ENCODE measurements around the gene ZNF474.

DNA sequence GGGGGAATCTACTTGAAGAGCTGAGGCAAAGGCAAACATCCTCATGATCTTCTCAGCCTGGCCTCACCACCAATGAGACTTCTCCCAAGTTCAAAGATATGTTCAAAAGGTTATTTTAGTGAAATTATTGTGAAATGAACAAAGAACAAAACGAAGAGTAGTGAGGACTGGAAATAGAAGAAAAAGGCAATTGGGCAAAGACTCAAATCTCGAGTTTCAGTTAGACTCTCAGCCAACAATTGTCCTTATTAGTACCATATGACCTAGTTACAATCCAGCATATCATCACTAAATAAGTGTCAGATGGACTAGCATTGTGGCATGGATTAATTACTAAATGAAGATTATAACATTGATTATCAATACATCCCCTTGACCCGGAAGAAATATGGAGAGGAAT, 9.0 kb downstream of the ZNF474 start:
- TF ChIP-seq, protein P1, sequence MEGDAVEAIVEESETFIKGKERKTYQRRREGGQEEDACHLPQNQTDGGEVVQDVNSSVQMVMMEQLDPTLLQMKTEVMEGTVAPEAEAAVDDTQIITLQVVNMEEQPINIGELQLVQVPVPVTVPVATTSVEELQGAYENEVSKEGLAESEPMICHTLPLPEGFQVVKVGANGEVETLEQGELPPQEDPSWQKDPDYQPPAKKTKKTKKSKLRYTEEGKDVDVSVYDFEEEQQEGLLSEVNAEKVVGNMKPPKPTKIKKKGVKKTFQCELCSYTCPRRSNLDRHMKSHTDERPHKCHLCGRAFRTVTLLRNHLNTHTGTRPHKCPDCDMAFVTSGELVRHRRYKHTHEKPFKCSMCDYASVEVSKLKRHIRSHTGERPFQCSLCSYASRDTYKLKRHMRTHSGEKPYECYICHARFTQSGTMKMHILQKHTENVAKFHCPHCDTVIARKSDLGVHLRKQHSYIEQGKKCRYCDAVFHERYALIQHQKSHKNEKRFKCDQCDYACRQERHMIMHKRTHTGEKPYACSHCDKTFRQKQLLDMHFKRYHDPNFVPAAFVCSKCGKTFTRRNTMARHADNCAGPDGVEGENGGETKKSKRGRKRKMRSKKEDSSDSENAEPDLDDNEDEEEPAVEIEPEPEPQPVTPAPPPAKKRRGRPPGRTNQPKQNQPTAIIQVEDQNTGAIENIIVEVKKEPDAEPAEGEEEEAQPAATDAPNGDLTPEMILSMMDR (conservative IDR thresholded peaks at IDR 0.05 in 1 of 2, IDR thresholded peaks at IDR 0.05 in 1 of 2; ENCODE audit: extremely low read depth in 1 of 2, insufficient read depth in 1 of 2, low read depth in 1 of 2, low read length in 2 of 2) = no peak
- no peak for TF ChIP-seq EZH2 (IDR thresholded peaks at IDR 0.05; ENCODE audit: borderline replicate concordance, low read length)
